ENCODE measurements around the gene TBC1D1. TPM values are rescaled to one million over a fixed set of nuclear protein-coding genes. Genes with fewer than 3 reads are reported as not detected.

TBC1D1 gene
- total and polyA plus RNA-seq, 2 of the 8 experiments (the other 6 are each of a cell fraction or from before 2014, with no cell fraction given), result 96.9 to 162 TPM

DNA sequence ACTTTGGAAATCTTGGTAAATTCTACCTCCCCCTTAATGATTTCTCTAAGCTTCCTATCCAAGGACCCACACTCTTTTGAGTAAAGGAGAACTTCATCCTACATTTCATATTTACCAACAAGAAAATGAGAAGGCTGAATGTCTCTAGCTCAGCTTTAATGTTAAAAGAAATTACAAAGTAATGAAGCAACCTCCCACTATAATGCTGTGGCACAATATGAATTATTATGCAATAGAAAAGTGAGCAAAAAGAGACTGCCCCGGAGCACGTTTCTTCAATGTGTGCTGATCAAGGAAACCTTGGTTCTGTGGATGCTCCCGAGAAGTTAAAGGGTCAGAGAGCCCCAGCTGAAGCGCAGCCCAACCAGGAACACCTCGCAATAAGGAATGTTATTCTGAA, 9.1 kb upstream of the TBC1D1 start:
- Histone ChIP-seq H3K4me2 (ENCODE audit: insufficient read depth in 1 of 2, low read depth in 2 of 2, low read length in 2 of 2) (no peak overlapping the region), H3K79me2 (ENCODE audit: control insufficient read depth in 1 of 2, insufficient read depth in 2 of 2, low read length in 2 of 2) (no peaks in the 10 kb centered on the region), H2AK5ac (ENCODE audit: low read depth, low read length) (no peak overlapping the region), H2AFZ (ENCODE audit: low read length) (no peak overlapping the region), H3K14ac (ENCODE audit: insufficient read length) (no peak overlapping the region), H3K9me3 (ENCODE audit: insufficient read depth in 2 of 2, low read depth in 1 of 2, low read length in 1 of 2) (no peaks in the 10 kb centered on the region), H4K20me1 (replicated peaks in 1 of 2; ENCODE audit: control insufficient read depth in 1 of 2, insufficient read depth in 2 of 2, low read length in 2 of 2) (peaks cover 0 to 1% of the 10 kb centered on the region in 2 experiments), H4K91ac (replicated peaks; ENCODE audit: insufficient read length, low read length) (no peak overlapping the region), H3K23me2 (ENCODE audit: low read depth, low read length) (no peaks in the 10 kb centered on the region; the same call in 1 of the 2 replicates), H3K4me1 (replicated peaks in 1 of 4; ENCODE audit: control insufficient read depth in 3 of 4, insufficient read depth in 4 of 4, low read length in 3 of 4) (no peaks in the 10 kb centered on the region), H3K27ac (ENCODE audit: low read depth, low read length) (no peak overlapping the region), H3K36me3 (ENCODE audit: control insufficient read depth in 2 of 4, insufficient read depth in 4 of 4, low read length in 3 of 4) (no peaks in the 10 kb centered on the region), H2BK15ac (ENCODE audit: low read length) (no peak overlapping the region), H2BK5ac (ENCODE audit: low read depth, low read length) (no peak overlapping the region), H2BK20ac (ENCODE audit: low read length) (no peak overlapping the region), H2BK12ac (ENCODE audit: low read depth, low read length) (no peak overlapping the region), H3K4ac (replicated peaks; ENCODE audit: insufficient read length, low read depth, low read length) (no peak overlapping the region), H4K5ac (ENCODE audit: insufficient read length, low read depth, low read length) (no peak overlapping the region), H3K18ac (ENCODE audit: extremely low read depth, low read length) (no peak overlapping the region), H2BK120ac (replicated peaks; ENCODE audit: low read depth, low read length) (no peak overlapping the region), H3K79me1 (ENCODE audit: low read depth, low read length) (no peaks in the 10 kb centered on the region), H3K23ac (ENCODE audit: insufficient read length) (no peak overlapping the region), H3K9ac (replicated peaks in 1 of 4; ENCODE audit: extremely low read depth in 1 of 4, low read depth in 3 of 4, low read length in 3 of 4) (no peak overlapping the region), H3K56ac (replicated peaks; ENCODE audit: insufficient read length, low read depth, low read length) (no peak overlapping the region), H3K4me3 (ENCODE audit: extremely low read depth in 1 of 4, insufficient read depth in 2 of 4, low read depth in 3 of 4, low read length in 4 of 4) (no peak overlapping the region), H3K27me3 (replicated peaks in 1 of 4; ENCODE audit: control insufficient read depth in 3 of 4, extremely low read depth in 1 of 4, insufficient read depth in 3 of 4, low read length in 3 of 4) (peaks cover 0 to 2% (median 0%) of the 10 kb centered on the region in 4 experiments; a peak in 1 of 7 replicates), H4K8ac (ENCODE audit: extremely low read depth, insufficient read depth, low read length) (no peak overlapping the region)
- FAIRE-seq (no peak), DNase-seq (ENCODE audit: low read depth in 1 of 2, low spot score in 2 of 2) (no peak)
- ChIA-PET CTCF (ENCODE audit: partially characterized antibody) (interaction anchor here (0.8 to 1.4 kb wide), 4 partner anchors 11 to 33 kb away, joined by 3 to 10 read pairs (median 6); no protein-coding TSS in a partner anchor), POLR2A (ENCODE audit: partially characterized antibody) (no interaction called here)
- WGBS, 2 experiments (ENCODE audit: extremely low coverage in 1 of 2, insufficient coverage in 1 of 2, insufficient read length in 1 of 2, insufficient replicate concordance in 2 of 2, low coverage in 1 of 2, low lambda C conversion rate in 2 of 2, missing lambda C conversion rate in 1 of 2), result 90% methylated on average over 5 of the region's 5 CpGs; no CpG with 5 or more reads in 1 of the 2 experiments
- TF ChIP-seq EP300 (IDR thresholded peaks at IDR 0.05; ENCODE audit: borderline replicate concordance in 1 of 2, low read depth in 2 of 2, low read length in 2 of 2) (no peak), RNF2 (IDR thresholded peaks at IDR 0.05; ENCODE audit: borderline replicate concordance, low read depth, low read length, missing control alignments, poor library complexity, severe bottlenecking) (no peak), CBX8 (IDR thresholded peaks at IDR 0.05; ENCODE audit: borderline replicate concordance, low read depth, low read length) (no peak), CTBP2 (IDR thresholded peaks at IDR 0.05; ENCODE audit: borderline replicate concordance, insufficient read depth, insufficient read length, low read length) (no peak), CHD1 (IDR thresholded peaks at IDR 0.05; ENCODE audit: low read depth, low read length) (no peak), EZH2 (IDR thresholded peaks at IDR 0.05; ENCODE audit: low read depth, low read length, severe bottlenecking) (no peak), CHD2 (IDR thresholded peaks at IDR 0.05; ENCODE audit: low read length) (no peak), SUZ12 (IDR thresholded peaks at IDR 0.05; ENCODE audit: low read length) (no peak), POLR2AphosphoS5 (IDR thresholded peaks at IDR 0.05; ENCODE audit: low read depth, low read length) (no peak), TBP (IDR thresholded peaks at IDR 0.05; ENCODE audit: low read depth, low read length) (no peak), HDAC6 (IDR thresholded peaks at IDR 0.05; ENCODE audit: low read depth, low read length) (no peak), RFX5 (IDR thresholded peaks at IDR 0.05; ENCODE audit: borderline replicate concordance, low read depth, low read length) (no peak)
- TF ChIP-seq, protein P1, sequence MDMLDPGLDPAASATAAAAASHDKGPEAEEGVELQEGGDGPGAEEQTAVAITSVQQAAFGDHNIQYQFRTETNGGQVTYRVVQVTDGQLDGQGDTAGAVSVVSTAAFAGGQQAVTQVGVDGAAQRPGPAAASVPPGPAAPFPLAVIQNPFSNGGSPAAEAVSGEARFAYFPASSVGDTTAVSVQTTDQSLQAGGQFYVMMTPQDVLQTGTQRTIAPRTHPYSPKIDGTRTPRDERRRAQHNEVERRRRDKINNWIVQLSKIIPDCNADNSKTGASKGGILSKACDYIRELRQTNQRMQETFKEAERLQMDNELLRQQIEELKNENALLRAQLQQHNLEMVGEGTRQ (IDR thresholded peaks at IDR 0.05; ENCODE audit: low read length), result no peak
